K562 (cell line): ENCODE results near the gene LY6G6F. TPM values are rescaled to one million over a fixed set of nuclear protein-coding genes. Genes with fewer than 3 reads are reported as not detected.

Experiments used
- CEBPG ChIP-seq, 3 experiments: fragments of 200-800 bp in 1 of 3; sonication (Bioruptor generic) in 1 of 3; sonication (generic) in 1 of 3; formaldehyde crosslinking in 1 of 3; IDR thresholded peaks in 2 of 3; conservative IDR thresholded peaks in 1 of 3; 2 replicates each; pipeline versions ENCODE4 v1.6.1 to v1.8.0; 2016 to 2022; ENCODE audit warnings: missing compliant biosample characterization in 2 of 3, missing genetic modification characterization in 2 of 3, mild to moderate bottlenecking in 1 of 3, missing genetic modification reagents in 1 of 3
- OTX1 ChIP-seq: fragments of 450-650 bp; formaldehyde crosslinking; IDR thresholded peaks from 2 replicates; pipeline ENCODE4 v1.4.0; 2022; ENCODE audit warnings: mild to moderate bottlenecking
- RBM17 ChIP-seq: fragments of 200-400 bp; formaldehyde crosslinking; IDR thresholded peaks from 2 replicates; pipeline ENCODE4 v1.6.1; 2017; ENCODE audit warnings: low read depth, mild to moderate bottlenecking, low read length, borderline replicate concordance
- ZEB2 ChIP-seq: fragments of 450-650 bp; IDR thresholded peaks from 2 replicates; pipeline ENCODE4 v1.6.1; 2016
- polyA plus RNA-seq, 8 experiments: library from polyadenylated mRNA; depleted of rRNA in 4 of 8; stranded (reverse) in 5 of 8; unstranded in 3 of 8; fragments of >200 nt; fragmentation: Nextera tagmentation in 2 of 8; fragmentation: Illumina TruSeq in 1 of 8; extraction: Ambion mirVana in 2 of 8; extraction: Trizol in 1 of 8; gene quantifications; 2 replicates each; pipeline versions ENCODE4 v1.2.1 to v1.2.3, GENCODE V29; 2011 to 2014; ENCODE audit warnings: inconsistent platforms in 1 of 8, missing spikeins in 1 of 8
- total RNA-seq, 7 experiments: library from RNA; depleted of rRNA in 6 of 7; stranded (reverse); fragments of >200 nt in 6 of 7; fragmentation: Illumina TruSeq in 2 of 7; extraction: Trizol in 2 of 7; gene quantifications; 2 replicates each; pipeline versions ENCODE4 v1.2.1 to v1.2.3, GENCODE V29; 2011 to 2021; ENCODE audit warnings: low replicate concordance in 1 of 7
- TF ChIP-seq, protein P1 (sequence below): fragments of 450-650 bp; IDR thresholded peaks from 2 replicates; pipeline ENCODE4 v1.6.1; 2016; ENCODE audit warnings: low read depth
- TF ChIP-seq, protein P2 (sequence below): fragments of 250-450 bp; sonication (Bioruptor Pico); IDR thresholded peaks from 2 replicates; pipeline ENCODE4 v1.4.0; 2020; ENCODE audit warnings: mild to moderate bottlenecking
- TF ChIP-seq, protein P3 (sequence below): sonication (generic); formaldehyde crosslinking; IDR thresholded peaks from 2 replicates; pipeline ENCODE4 v1.4.0; 2020; ENCODE audit warnings: mild to moderate bottlenecking, missing genetic modification reagents
- TF ChIP-seq, protein P4 (sequence below): IDR thresholded peaks from 3 replicates; pipeline ENCODE4 v1.6.1; 2011; ENCODE audit warnings: borderline replicate concordance, mild to moderate bottlenecking; ENCODE audit not compliant: insufficient read length, insufficient read depth

The LY6G6F gene
- total and polyA plus RNA-seq, 9 of the 15 experiments (the other 6 are each of a cell fraction or from before 2014, with no cell fraction given): 0.14 to 0.50 (median 0.28) TPM; not detected in 2

DNA sequence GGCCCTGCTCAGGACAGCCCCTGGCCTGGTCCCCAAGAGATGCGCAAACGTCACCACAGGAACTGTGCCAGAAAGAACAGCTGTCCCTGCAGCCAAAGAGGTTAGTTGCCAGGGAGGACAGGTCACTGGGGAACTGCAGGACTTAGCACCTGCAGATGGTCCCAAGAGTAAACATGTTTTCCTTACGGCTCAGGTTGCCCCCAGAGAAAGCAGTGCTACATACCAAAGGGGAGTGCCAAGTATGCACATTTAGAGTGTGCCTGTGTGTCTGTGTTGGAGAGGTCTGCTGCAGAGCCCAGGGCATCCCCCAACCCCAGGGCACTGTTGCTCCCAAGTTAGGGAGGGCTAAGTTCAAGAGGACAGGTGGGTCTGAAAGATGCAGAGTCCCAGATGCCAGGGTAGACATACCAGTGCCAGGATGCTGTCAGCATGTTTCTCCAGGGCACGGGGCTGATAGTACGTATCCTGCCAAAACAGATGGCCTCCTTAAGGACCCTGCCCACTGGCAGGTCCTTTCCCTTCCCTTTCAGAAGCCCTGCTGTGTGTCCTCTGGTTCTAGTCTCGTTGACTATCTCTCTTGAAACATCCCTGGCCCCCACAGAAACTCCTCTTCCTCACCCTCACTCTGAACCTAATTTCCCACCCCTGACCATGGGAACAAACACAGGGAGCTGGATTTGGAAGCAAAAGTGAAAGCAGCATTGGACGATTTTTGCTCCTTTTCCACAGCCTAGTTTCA is 4.8 kb upstream of the LY6G6F start (continued):
- TF ChIP-seq, protein P1, sequence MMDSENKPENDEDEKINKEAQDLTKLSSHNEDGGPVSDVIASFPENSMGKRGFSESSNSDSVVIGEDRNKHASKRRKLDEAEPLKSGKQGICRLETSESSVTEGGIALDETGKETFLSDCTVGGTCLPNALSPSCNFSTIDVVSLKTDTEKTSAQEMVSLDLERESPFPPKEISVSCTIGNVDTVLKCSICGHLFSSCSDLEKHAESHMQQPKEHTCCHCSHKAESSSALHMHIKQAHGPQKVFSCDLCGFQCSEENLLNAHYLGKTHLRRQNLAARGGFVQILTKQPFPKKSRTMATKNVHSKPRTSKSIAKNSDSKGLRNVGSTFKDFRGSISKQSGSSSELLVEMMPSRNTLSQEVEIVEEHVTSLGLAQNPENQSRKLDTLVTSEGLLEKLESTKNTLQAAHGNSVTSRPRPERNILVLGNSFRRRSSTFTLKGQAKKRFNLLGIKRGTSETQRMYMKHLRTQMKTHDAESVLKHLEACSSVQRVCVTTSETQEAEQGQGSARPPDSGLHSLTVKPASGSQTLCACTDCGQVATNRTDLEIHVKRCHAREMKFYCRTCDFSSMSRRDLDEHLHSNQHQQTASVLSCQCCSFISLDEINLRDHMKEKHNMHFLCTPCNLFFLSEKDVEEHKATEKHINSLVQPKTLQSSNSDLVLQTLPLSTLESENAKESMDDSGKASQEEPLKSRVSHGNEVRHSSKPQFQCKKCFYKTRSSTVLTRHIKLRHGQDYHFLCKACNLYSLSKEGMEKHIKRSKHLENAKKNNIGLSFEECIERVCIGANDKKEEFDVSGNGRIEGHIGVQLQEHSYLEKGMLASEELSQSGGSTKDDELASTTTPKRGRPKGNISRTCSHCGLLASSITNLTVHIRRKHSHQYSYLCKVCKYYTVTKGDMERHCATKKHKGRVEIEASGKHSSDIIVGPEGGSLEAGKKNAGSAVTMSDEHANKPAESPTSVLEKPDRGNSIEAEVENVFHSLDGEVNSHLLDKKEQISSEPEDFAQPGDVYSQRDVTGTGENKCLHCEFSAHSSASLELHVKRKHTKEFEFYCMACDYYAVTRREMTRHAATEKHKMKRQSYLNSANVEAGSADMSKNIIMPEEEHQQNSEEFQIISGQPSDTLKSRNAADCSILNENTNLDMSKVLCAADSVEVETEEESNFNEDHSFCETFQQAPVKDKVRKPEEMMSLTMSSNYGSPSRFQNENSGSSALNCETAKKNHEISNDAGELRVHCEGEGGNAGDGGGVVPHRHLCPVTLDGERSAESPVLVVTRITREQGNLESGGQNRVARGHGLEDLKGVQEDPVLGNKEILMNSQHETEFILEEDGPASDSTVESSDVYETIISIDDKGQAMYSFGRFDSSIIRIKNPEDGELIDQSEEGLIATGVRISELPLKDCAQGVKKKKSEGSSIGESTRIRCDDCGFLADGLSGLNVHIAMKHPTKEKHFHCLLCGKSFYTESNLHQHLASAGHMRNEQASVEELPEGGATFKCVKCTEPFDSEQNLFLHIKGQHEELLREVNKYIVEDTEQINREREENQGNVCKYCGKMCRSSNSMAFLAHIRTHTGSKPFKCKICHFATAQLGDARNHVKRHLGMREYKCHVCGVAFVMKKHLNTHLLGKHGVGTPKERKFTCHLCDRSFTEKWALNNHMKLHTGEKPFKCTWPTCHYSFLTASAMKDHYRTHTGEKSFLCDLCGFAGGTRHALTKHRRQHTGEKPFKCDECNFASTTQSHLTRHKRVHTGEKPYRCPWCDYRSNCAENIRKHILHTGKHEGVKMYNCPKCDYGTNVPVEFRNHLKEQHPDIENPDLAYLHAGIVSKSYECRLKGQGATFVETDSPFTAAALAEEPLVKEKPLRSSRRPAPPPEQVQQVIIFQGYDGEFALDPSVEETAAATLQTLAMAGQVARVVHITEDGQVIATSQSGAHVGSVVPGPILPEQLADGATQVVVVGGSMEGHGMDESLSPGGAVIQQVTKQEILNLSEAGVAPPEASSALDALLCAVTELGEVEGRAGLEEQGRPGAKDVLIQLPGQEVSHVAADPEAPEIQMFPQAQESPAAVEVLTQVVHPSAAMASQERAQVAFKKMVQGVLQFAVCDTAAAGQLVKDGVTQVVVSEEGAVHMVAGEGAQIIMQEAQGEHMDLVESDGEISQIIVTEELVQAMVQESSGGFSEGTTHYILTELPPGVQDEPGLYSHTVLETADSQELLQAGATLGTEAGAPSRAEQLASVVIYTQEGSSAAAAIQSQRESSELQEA: no peak
- TF ChIP-seq RBM17: no peak
- TF ChIP-seq CEBPG (CRISPR knock-in tag; IDR thresholded peaks at IDR 0.05): peak; percentile 52; the same call in 1 of the 2 replicates
- no peak for TF ChIP-seq CEBPG (tag; conservative IDR thresholded peaks at IDR 0.05 in 1 of 2, IDR thresholded peaks at IDR 0.05 in 1 of 2)
- TF ChIP-seq, protein P2, sequence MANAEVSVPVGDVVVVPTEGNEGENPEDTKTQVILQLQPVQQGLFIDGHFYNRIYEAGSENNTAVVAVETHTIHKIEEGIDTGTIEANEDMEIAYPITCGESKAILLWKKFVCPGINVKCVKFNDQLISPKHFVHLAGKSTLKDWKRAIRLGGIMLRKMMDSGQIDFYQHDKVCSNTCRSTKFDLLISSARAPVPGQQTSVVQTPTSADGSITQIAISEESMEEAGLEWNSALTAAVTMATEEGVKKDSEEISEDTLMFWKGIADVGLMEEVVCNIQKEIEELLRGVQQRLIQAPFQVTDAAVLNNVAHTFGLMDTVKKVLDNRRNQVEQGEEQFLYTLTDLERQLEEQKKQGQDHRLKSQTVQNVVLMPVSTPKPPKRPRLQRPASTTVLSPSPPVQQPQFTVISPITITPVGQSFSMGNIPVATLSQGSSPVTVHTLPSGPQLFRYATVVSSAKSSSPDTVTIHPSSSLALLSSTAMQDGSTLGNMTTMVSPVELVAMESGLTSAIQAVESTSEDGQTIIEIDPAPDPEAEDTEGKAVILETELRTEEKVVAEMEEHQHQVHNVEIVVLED: no peak; the same call in 1 of the 2 replicates
- TF ChIP-seq, protein P3, sequence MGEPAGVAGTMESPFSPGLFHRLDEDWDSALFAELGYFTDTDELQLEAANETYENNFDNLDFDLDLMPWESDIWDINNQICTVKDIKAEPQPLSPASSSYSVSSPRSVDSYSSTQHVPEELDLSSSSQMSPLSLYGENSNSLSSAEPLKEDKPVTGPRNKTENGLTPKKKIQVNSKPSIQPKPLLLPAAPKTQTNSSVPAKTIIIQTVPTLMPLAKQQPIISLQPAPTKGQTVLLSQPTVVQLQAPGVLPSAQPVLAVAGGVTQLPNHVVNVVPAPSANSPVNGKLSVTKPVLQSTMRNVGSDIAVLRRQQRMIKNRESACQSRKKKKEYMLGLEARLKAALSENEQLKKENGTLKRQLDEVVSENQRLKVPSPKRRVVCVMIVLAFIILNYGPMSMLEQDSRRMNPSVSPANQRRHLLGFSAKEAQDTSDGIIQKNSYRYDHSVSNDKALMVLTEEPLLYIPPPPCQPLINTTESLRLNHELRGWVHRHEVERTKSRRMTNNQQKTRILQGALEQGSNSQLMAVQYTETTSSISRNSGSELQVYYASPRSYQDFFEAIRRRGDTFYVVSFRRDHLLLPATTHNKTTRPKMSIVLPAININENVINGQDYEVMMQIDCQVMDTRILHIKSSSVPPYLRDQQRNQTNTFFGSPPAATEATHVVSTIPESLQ: 0 out of 2 replicates have a peak, but pooled peaks have one; percentile 57
- 0 out of 2 replicates have a peak, but pooled peaks have one; percentile 53 for TF ChIP-seq OTX1
- no peak for TF ChIP-seq ZEB2
- TF ChIP-seq, protein P4, sequence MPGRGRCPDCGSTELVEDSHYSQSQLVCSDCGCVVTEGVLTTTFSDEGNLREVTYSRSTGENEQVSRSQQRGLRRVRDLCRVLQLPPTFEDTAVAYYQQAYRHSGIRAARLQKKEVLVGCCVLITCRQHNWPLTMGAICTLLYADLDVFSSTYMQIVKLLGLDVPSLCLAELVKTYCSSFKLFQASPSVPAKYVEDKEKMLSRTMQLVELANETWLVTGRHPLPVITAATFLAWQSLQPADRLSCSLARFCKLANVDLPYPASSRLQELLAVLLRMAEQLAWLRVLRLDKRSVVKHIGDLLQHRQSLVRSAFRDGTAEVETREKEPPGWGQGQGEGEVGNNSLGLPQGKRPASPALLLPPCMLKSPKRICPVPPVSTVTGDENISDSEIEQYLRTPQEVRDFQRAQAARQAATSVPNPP: no peak
